ENCODE data around the gene CLIC4. TPM values are rescaled to one million over a fixed set of nuclear protein-coding genes. Genes with fewer than 3 reads are reported as not detected.

The CLIC4 gene
- total and polyA plus RNA-seq, 10 of the 15 experiments (the other 5 are each of a cell fraction or from before 2014, with no cell fraction given): 20.4 to 107 (median 69.6) TPM

- no peak for TF ChIP-seq ZBTB33 (IDR thresholded peaks at IDR 0.05)
- TF ChIP-seq CBX3 (IDR thresholded peaks at IDR 0.05; ENCODE audit: borderline replicate concordance, low read depth): no peak
- TF ChIP-seq IRF5 (IDR thresholded peaks at IDR 0.05; ENCODE audit: borderline replicate concordance): no peak
- TF ChIP-seq CEBPZ (IDR thresholded peaks at IDR 0.05; ENCODE audit: low read depth, low read length): no peak
- TF ChIP-seq ZBTB40 (IDR thresholded peaks at IDR 0.05; ENCODE audit: borderline replicate concordance): no peak
Measured at GRCh38 chr1:24858277-24858676, 113.0 kb downstream of the CLIC4 start (continued).
